Urinary bladder (tissue), 4 donors: ENCODE data around the gene MEX3B. TPM values are rescaled to one million over a fixed set of nuclear protein-coding genes. Genes with fewer than 3 reads are reported as not detected.
"Not testable (repeated sequence)": the region's sequence is repeated elsewhere in the genome, so short reads cannot be mapped to it uniquely, and the experiment has no call there.

Experiments
- DNase-seq: peaks from one replicate; pipeline ENCODE4 v3.0.0-alpha.2; 2015; ENCODE audit errors: extremely low spot score
- H3K27ac ChIP-seq: one replicate; pipeline ENCODE4 v1.5.1; 2013; ENCODE audit warnings: low read depth, mild to moderate bottlenecking, moderate library complexity
- H3K36me3 ChIP-seq: one replicate; pipeline ENCODE4 v1.6.1; 2013; ENCODE audit warnings: mild to moderate bottlenecking, moderate library complexity; ENCODE audit not compliant: insufficient read depth
- H3K4me1 ChIP-seq: one replicate; pipeline ENCODE4 v1.6.1; 2013; ENCODE audit warnings: mild to moderate bottlenecking, moderate library complexity; ENCODE audit not compliant: insufficient read depth
- H3K4me3 ChIP-seq: one replicate; pipeline ENCODE4 v1.5.1; 2013; ENCODE audit warnings: low read depth, low read length
- WGBS: extraction: QIAGEN DNeasy Blood & Tissue Kit; methylation state at CpG from one replicate; pipeline ENCODE4 v1.1.7; 2013; 5-methylcytosine and 5-hydroxymethylcytosine counted together
- polyA plus RNA-seq: library from polyadenylated mRNA; stranded (reverse); fragments of 200-250 nt; gene quantifications from one replicate; pipeline ENCODE4 v1.2.3, GENCODE V29; 2013
- total RNA-seq: library from RNA; depleted of rRNA; stranded (reverse); fragments of >200 nt; gene quantifications from one replicate; pipeline ENCODE4 v1.2.3, GENCODE V29; 2014
- donor health status: healthy with polysubstance abuse.
- donor health status: healthy.

MEX3B gene
- total and polyA plus RNA-seq, 2 donors, result 3.6 to 17.1 TPM

DNA sequence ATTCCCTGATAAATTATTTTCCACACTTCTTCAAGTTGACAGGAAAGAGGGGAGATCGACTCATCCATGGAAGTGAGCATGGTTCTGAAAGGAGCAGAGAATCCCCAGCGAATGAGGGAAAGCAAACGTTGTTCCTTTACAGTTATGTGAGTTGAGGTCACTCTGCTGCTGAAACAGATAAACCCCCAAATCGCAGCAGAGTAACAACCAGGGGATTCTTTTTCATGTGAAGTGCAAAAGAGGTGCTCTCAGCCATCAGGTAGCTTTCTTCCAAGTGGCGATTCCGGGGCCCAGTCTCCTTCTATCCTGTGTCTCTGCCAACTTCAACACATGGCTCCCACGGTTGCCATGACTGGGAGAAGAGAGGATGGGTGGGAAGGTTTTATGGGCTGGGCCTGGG lies 28.2 kb downstream of the MEX3B start:
- H3K27ac ChIP-seq, result no peak overlapping the region
- no peak for DNase-seq
- 78% methylated on average over 7 of the region's 7 CpGs for WGBS
- H3K36me3 ChIP-seq, result no peaks in the 10 kb centered on the region
- H3K4me1 ChIP-seq, result no peaks in the 10 kb centered on the region
- no peak overlapping the region for H3K4me3 ChIP-seq

DNA sequence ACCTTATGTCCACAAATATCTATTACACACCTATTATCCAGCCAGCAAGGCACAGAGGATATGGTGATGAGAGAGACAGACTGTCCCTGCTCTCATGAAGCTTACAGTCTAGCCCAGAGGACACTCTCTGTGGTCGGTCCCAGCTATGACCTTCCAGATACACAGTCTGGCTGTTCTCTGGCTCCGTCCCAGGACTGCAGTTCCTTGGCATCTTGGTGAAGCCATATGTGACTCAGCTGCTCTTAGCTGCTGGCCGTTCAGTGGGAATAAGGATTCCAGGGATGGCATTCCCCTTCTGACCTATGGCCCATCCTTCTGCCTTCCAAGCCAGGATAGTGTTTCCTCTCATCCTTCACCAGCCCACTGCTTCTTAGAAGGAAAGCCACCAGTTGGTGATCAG lies 30.8 kb downstream of the MEX3B start:
- Histone ChIP-seq H3K4me1 (no peaks in the 10 kb centered on the region), H3K4me3 (no peak overlapping the region), H3K36me3 (no peaks in the 10 kb centered on the region), H3K27ac (no peak overlapping the region)
- DNase-seq, result no peak
- WGBS, result 82% methylated on average over 3 of the region's 3 CpGs

GRCh38 chr15:82012908-82013307 lies 32.9 kb downstream of the MEX3B start:
- Histone ChIP-seq H3K4me1 (no peaks in the 10 kb centered on the region), H3K27ac (no peak overlapping the region), H3K36me3 (no peaks in the 10 kb centered on the region), H3K4me3 (no peak overlapping the region)
- DNase-seq, result no peak
- WGBS, result 81% methylated on average over 7 of the region's 7 CpGs

DNA sequence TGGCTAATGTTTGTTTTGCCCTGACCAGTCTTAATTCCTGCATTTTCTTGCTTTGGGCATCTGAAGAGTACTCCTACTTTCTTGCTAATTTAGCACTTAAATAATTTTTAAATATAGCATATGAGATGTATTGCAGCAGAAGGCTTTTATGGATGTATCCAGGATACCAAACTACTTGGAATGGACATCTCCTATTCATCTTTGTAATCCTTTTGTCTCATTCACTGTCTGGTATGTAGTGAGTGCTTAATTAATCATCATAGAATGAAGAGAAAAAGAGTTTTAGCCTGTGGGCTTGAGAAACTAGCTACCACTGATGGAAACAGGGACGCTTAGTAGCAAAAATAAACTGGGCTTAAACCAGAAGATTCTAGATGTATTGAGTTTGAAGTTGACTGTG lies 40.6 kb downstream of the MEX3B start:
- Histone ChIP-seq H3K36me3 (no peaks in the 10 kb centered on the region), H3K27ac (no peak overlapping the region), H3K4me3 (no peak overlapping the region), H3K4me1 (no peaks in the 10 kb centered on the region)
- WGBS, result 95% methylated on average over 1 of the region's 1 CpG
- no peak for DNase-seq

- no peaks in the 10 kb centered on the region for H3K36me3 ChIP-seq
- H3K27ac ChIP-seq, result no peak overlapping the region
- 69% methylated on average over 3 of the region's 3 CpGs for WGBS
- no peak overlapping the region for H3K4me3 ChIP-seq
- DNase-seq, result no peak
- H3K4me1 ChIP-seq, result no peaks in the 10 kb centered on the region
Observed at GRCh38 chr15:82003916-82004315, 41.9 kb downstream of the MEX3B start.

DNA sequence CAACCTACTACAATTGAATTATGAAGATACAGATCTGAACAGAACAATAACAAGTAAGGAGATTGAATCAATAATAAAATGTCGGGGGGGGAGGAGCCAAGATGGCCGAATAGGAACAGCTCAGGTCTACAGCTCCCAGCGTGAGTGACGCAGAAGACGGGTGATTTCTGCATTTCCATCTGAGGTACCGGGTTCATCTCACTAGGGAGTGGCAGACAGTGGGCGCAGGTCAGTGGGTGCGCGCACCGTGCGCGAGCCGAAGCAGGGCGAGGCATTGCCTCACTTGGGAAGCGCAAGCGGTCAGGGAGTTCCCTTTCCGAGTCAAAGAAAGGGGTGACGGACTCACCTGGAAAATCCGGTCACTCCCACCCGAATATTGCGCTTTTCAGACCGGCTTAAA lies 50.7 kb downstream of the MEX3B start:
- WGBS, result 75% methylated on average over 22 of the region's 22 CpGs
- H3K4me1 ChIP-seq, H3K4me3 ChIP-seq: not testable (repeated sequence)

DNA sequence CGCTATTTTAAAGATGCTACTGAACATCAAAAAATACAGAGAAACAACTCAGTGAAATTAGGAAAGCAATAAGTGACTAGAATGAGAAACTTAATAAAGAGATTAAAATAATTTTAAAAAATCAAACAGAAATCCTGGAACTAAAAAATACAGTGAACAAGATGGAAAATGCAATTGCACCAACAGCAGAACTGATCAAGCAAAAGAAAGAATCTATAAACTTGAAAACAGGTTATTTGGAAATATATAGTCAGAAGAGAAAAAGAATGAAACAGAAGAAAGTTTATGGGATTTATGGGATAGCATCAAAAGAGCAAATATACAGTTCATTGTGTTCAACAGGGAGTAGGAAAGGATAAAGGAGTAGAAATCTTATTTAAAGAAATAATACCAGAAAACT lies 53.3 kb downstream of the MEX3B start:
- no peak for DNase-seq
- no peaks in the 10 kb centered on the region for H3K36me3 ChIP-seq
- 91% methylated on average over 1 of the region's 1 CpG for WGBS
- no peak overlapping the region for H3K27ac ChIP-seq
- H3K4me3 ChIP-seq, result no peak overlapping the region
- H3K4me1 ChIP-seq, result no peaks in the 10 kb centered on the region

More for the DNA sequence above, 50.7 kb downstream of the MEX3B start:
- not testable (repeated sequence) for DNase-seq, H3K36me3 ChIP-seq, H3K27ac ChIP-seq

Other genes with a start within 250 kb of the MEX3B start
- 21.4 TPM for gene EFL1, start 216.7 kb upstream of the MEX3B start, total RNA-seq
- gene EFL1, start 216.7 kb upstream of the MEX3B start, polyA plus RNA-seq, result 6.9 TPM
- gene SAXO2, start 216.8 kb upstream of the MEX3B start, total RNA-seq, result 4.7 TPM
- gene SAXO2, start 216.8 kb upstream of the MEX3B start, polyA plus RNA-seq, result 0.49 TPM